OCI-LY3 (cell line): ENCODE results near the gene HAGH.

Experiments
- H2AFZ ChIP-seq: fragments of 200-600, 300-600 bp; shearing (Covaris generic); 2 replicates; pipeline ENCODE4 v1.6.0; 2014; ENCODE audit warnings: antibody characterized with exemption, low read depth, low read length
- H3K27ac ChIP-seq: fragments of 200-600, 300-600 bp; sonication (generic); 2 replicates; pipeline ENCODE4 v1.5.1; 2014; ENCODE audit warnings: mild to moderate bottlenecking, low read length, moderate library complexity, mixed read lengths
- H3K27me3 ChIP-seq: fragments of 200-600, 300-600 bp; sonication (generic); 2 replicates; pipeline ENCODE4 v1.6.1; 2014; ENCODE audit warnings: low read depth, low read length, mixed read lengths
- H3K36me3 ChIP-seq: fragments of 200-600, 300-600 bp; sonication (generic); replicated peaks from 2 replicates; pipeline ENCODE3; 2014; ENCODE audit warnings: low read depth, low read length, mixed read lengths
- H3K4me1 ChIP-seq: fragments of 300-600, 200-600 bp; sonication (generic); 2 replicates; pipeline ENCODE4 v1.6.1; 2014; ENCODE audit warnings: low read length, mixed read lengths
- H3K4me2 ChIP-seq: fragments of 200-600, 300-600 bp; sonication (generic); 2 replicates; pipeline ENCODE4 v1.6.1; 2014; ENCODE audit warnings: low read length, mixed read lengths
- H3K4me3 ChIP-seq: fragments of 300-600, 200-600 bp; sonication (generic); 2 replicates; pipeline ENCODE4 v1.5.1; 2014; ENCODE audit warnings: antibody characterized with exemption, mild to moderate bottlenecking, low read length, moderate library complexity
- H3K79me2 ChIP-seq: fragments of 300-600, 200-600 bp; shearing (Covaris generic); 2 replicates; pipeline ENCODE4 v1.6.1; 2014; ENCODE audit warnings: mild to moderate bottlenecking, low read length, mixed read lengths
- H3K9ac ChIP-seq: fragments of 300-600, 200-600 bp; shearing (Covaris generic); 2 replicates; pipeline ENCODE4 v1.6.0; 2014; ENCODE audit warnings: mild to moderate bottlenecking, low read length, moderate library complexity
- H3K9me3 ChIP-seq: fragments of 200-600, 300-600 bp; shearing (Covaris generic); 2 replicates; pipeline ENCODE4 v1.6.1; 2014; ENCODE audit warnings: low read length, mixed read lengths; ENCODE audit not compliant: insufficient read depth
- H4K20me1 ChIP-seq: fragments of 200-600, 300-600 bp; sonication (generic); 2 replicates; pipeline ENCODE4 v1.6.1; 2016; ENCODE audit warnings: low read length, mixed read lengths; ENCODE audit not compliant: insufficient read depth
- CTCF ChIP-seq: fragments of 200-600, 300-600 bp; sonication (generic); IDR thresholded peaks from 2 replicates; pipeline ENCODE4 v1.5.1; 2014; ENCODE audit warnings: antibody characterized with exemption, low read length, low read depth
- EZH2phosphoT487 ChIP-seq: fragments of 200-600 bp; shearing (Covaris generic); IDR thresholded peaks from 2 replicates; pipeline ENCODE4 v1.6.1; 2018; ENCODE audit warnings: antibody characterized with exemption, mixed run types, low read depth

HAGH gene

GRCh38 chr16:1816396-1817275 is 10.0 kb downstream of the HAGH start:
- Histone ChIP-seq H3K79me2 (no peaks in the 10 kb centered on the region), H3K27me3 (no peaks in the 10 kb centered on the region), H3K4me3 (no peak overlapping the region), H2AFZ (no peak overlapping the region), H3K9me3 (no peaks in the 10 kb centered on the region), H4K20me1 (no peaks in the 10 kb centered on the region), H3K27ac (no peak overlapping the region), H3K36me3 (peaks cover 4% of the 10 kb centered on the region), H3K4me2 (no peak overlapping the region), H3K4me1 (no peaks in the 10 kb centered on the region), H3K9ac (no peak overlapping the region)
- no peak for TF ChIP-seq EZH2phosphoT487
- no peak for TF ChIP-seq CTCF

GRCh38 chr16:1815461-1815860 is 11.2 kb downstream of the HAGH start:
- no peak overlapping the region for H3K4me2 ChIP-seq
- no peak overlapping the region for H3K9ac ChIP-seq
- H3K27ac ChIP-seq = no peak overlapping the region
- H2AFZ ChIP-seq = no peak overlapping the region
- no peaks in the 10 kb centered on the region for H4K20me1 ChIP-seq
- H3K4me3 ChIP-seq = no peak overlapping the region
- peaks cover 4% of the 10 kb centered on the region for H3K36me3 ChIP-seq
- H3K9me3 ChIP-seq = no peaks in the 10 kb centered on the region
- H3K4me1 ChIP-seq = no peaks in the 10 kb centered on the region
- H3K27me3 ChIP-seq = no peaks in the 10 kb centered on the region
- TF ChIP-seq CTCF = no peak
- TF ChIP-seq EZH2phosphoT487 = no peak
- H3K79me2 ChIP-seq = no peaks in the 10 kb centered on the region

- TF ChIP-seq CTCF (no peak), EZH2phosphoT487 (no peak)
- Histone ChIP-seq H3K4me3 (no peak overlapping the region), H2AFZ (no peak overlapping the region), H3K27me3 (no peaks in the 10 kb centered on the region), H3K9ac (no peak overlapping the region), H3K36me3 (peaks cover 8% of the 10 kb centered on the region), H3K79me2 (no peaks in the 10 kb centered on the region), H4K20me1 (no peaks in the 10 kb centered on the region), H3K4me1 (no peaks in the 10 kb centered on the region), H3K9me3 (no peaks in the 10 kb centered on the region), H3K4me2 (no peak overlapping the region), H3K27ac (no peak overlapping the region)
Observed at GRCh38 chr16:1812732-1813163, 13.9 kb downstream of the HAGH start.

- no peak overlapping the region for H2AFZ ChIP-seq
- no peaks in the 10 kb centered on the region for H3K4me1 ChIP-seq
- H3K4me2 ChIP-seq = no peak overlapping the region
- H3K4me3 ChIP-seq = no peak overlapping the region
- no peaks in the 10 kb centered on the region for H3K27me3 ChIP-seq
- H3K9ac ChIP-seq = no peak overlapping the region
- TF ChIP-seq CTCF = no peak
- TF ChIP-seq EZH2phosphoT487 = no peak
- no peaks in the 10 kb centered on the region for H3K9me3 ChIP-seq
- H4K20me1 ChIP-seq = no peaks in the 10 kb centered on the region
- H3K36me3 ChIP-seq = peaks cover 8% of the 10 kb centered on the region
- H3K27ac ChIP-seq = no peak overlapping the region
- H3K79me2 ChIP-seq = no peaks in the 10 kb centered on the region
Observed at GRCh38 chr16:1810536-1810935, 16.1 kb downstream of the HAGH start.
